H54 (cell line): ENCODE results near the gene PARN.
"Not testable (repeated sequence)": the region's sequence is repeated elsewhere in the genome, so short reads cannot be mapped to it uniquely, and the experiment has no call there.

Experiments
- DNase-seq: peaks from one replicate; pipeline ENCODE4 v3.0.0; 2011; ENCODE audit warnings: low spot score, mixed read lengths; ENCODE audit not compliant: insufficient read length
- FAIRE-seq: peaks from 3 replicates; lab custom pipeline; 2011; peaks lifted over from hg19 to GRCh38; lab: Jason Lieb, UNC
- POLR2A ChIP-seq: IDR thresholded peaks from 2 replicates; pipeline ENCODE4 v1.6.1; 2011; ENCODE audit warnings: low read depth, mild to moderate bottlenecking, low read length

PARN gene

DNA sequence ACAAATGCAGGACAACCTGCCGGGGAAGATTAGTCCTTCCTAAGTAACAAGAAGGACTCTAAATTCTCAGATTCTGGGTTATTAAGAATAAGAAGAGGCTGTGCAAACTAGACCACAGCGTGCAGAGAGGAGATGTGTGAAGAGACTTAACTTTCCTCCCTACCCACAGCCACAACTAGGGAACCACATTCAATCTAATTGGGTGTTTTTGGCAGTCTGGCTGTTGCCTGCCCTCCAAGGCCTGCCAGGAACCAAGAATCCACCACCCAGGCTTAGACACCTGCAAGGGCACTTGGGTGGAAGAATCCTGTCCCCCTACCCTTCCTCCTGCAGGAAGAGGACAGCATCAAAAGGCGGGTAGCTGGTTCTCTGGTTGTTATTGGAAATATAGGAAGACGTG lies 202.0 kb downstream of the PARN start:
- DNase-seq (no peak), FAIRE-seq (no peak)
- TF ChIP-seq POLR2A = no peak

DNA sequence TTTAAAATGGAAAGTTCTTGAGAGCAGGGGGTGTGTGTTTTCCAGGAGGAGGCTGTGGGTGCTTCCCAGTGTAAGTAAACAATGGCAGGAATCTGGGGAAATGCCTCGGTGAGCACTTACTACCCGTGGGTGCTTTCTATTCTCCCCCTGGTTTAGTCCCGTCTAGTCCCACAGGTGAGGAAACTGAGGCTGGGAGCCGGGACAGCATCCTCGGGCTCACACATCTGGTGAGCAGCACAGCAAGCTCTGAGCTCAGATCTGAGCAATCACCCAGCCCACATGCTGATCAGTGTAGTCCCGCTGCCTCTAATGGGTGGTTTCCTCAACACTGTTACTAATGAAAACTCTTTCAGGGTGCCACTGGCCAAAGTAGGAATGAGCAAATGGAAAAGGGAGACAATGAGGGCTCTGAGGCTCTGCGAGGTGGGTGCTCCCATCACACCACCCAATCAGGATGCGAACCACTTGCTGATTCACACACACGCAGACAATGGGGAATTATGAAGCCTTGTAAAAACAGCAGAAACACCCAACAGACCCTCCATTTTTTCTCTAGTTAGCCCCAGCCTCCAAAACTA lies 202.6 kb downstream of the PARN start:
- no peak for TF ChIP-seq POLR2A
- peak; percentile 55 for DNase-seq
- peak; percentile 81 for FAIRE-seq

DNA sequence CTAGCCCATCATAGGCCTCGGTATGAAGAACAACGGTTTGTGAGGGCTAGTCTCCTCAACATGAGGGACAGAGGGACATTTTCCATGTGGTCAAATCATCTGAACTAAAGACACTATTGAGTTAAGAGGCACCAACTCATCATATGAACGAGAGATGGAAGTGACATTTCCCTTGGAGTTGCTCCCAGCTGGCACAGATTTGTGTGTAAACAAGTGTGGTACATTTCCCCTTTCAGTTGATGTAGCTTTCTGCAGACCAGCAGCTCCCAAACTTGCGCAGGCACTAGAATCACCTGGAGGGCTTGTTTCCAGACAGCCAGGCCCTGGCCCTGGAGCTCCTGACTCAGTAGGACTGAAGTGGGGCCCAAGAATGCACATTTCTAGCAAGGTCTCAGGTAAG lies 205.5 kb downstream of the PARN start:
- no peak for FAIRE-seq
- DNase-seq = no peak
- TF ChIP-seq POLR2A = no peak

- no peak for TF ChIP-seq POLR2A
- DNase-seq (no peak), FAIRE-seq (no peak)
These were observed 206.7 kb downstream of the PARN start for GRCh38 chr16:14423344-14423743.

GRCh38 chr16:14420721-14421488 lies 209.2 kb downstream of the PARN start:
- FAIRE-seq = no peak
- no peak for TF ChIP-seq POLR2A

DNA sequence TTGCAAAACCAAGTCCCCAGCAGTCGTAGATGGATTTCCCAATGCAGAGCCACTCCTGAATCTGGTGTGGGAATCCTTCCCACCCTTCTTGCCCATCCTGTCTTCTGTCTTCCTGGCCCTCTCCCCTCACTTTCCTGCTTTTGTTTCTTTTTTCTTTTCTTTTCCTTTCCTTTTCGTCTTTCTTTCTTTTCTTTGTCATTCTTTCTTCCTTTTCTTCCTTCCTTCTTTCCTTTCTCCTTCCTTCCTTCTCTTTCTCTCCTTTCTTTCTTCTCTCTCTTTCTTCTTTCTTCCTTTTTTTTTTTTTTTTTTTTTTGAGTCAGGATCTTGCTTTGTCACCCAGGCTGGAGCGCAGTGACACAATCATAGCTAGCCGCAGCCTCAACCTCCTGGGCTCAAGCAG lies 209.8 kb downstream of the PARN start:
- FAIRE-seq = not testable (repeated sequence)

More at GRCh38 chr16:14420721-14421488, 209.2 kb downstream of the PARN start:
- no peak for DNase-seq

DNA sequence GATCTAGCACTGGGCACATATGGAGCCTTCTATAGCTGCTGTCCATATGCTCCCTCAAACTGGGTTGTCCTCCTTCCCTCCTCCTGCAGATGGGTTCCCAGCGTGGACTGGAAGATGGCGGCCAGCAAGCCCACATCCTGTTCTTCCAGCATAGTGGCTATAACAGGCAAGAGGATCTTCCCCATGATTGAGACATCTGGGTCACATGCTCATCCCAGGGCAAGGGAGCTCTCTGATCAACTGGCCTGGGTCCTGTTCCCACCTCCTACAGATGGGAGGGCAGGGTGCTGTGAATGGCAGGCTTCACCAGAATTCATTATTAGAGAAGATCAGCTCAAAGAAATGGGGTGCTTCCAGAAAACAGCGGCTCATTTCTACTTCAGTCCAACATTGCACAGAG lies 210.2 kb downstream of the PARN start:
- FAIRE-seq = no peak

More for the DNA sequence above, 209.8 kb downstream of the PARN start:
- DNase-seq = not testable (repeated sequence)

GRCh38 chr16:14418795-14419225 lies 211.2 kb downstream of the PARN start:
- FAIRE-seq (no peak), DNase-seq (no peak)
- no peak for TF ChIP-seq POLR2A

More for the DNA sequence above, 210.2 kb downstream of the PARN start:
- no peak for TF ChIP-seq POLR2A
- no peak for DNase-seq

- DNase-seq (no peak), FAIRE-seq (no peak)
- TF ChIP-seq POLR2A = no peak
These were observed 213.9 kb downstream of the PARN start for GRCh38 chr16:14416184-14416583.

DNA sequence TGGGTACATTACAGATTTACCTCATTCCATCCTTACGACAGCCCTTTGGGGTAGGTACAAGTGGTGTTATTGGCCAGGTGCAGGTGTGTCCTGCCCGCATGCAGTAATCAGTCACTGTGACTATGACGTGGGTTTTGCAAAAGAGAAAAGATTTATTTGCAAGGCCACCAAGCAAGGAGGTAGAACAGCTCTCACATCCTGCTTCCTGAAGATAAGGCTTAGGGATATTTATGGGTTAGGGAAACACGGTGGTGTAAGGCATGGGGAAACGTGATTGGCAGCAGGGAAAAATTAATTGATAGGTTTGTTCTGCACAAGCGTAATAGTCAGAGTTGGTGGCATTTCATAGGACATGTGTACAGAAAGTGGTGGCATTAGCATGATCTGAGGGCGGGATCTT lies 214.8 kb downstream of the PARN start:
- FAIRE-seq = no peak
- no peak for DNase-seq
- no peak for TF ChIP-seq POLR2A

DNA sequence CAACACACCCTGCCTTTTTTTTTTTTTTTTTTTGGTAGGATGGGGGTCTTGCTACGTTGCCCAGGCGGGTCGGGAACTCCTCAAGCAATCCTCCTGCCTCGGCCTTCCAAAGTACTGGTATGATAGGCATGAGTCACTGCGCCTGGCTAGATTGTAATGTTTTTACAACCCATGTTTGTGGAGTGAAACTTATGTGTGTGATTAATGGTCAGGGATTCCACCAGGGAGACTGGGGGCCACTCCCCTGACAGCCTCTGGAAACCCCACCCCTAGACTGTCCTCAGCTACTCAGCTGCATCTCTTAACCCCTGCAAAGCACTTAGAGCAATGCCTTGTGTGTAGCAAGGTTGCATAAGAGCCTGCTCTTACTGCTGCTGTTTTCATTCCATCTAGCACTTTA lies 220.5 kb downstream of the PARN start:
- peak; percentile 51 for DNase-seq
- FAIRE-seq = peak; percentile 88
- no peak for TF ChIP-seq POLR2A

DNA sequence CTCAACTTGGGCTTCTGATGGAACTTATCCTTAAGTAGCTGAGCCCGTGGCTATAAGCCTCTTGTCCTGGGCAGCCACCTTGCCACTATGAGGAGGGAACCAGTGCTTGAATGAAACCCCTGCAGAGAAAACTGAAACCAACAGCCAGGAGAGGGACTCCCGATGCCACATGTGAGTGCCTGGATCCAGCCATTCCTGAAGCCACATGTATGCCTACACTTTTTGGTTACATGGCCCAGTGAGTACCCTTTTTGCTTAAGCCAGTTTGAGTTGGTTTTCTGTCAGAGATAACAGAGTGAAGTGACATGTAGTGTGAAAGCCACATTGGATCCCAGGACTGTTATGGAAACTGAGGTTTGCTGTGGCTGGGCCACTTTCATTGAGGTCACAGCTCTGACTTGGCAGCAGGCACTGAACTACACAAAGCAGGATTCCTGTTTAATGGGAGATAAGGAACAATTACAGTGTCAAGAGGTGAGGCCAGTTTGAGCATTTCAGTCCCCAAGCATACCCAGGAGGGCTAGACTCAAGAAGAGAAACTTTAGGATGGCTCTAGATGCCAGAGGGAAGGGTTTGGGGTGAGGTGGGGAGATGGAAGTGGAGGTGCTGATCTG lies 222.2 kb downstream of the PARN start:
- DNase-seq (no peak), FAIRE-seq (no peak)
- no peak for TF ChIP-seq POLR2A

DNA sequence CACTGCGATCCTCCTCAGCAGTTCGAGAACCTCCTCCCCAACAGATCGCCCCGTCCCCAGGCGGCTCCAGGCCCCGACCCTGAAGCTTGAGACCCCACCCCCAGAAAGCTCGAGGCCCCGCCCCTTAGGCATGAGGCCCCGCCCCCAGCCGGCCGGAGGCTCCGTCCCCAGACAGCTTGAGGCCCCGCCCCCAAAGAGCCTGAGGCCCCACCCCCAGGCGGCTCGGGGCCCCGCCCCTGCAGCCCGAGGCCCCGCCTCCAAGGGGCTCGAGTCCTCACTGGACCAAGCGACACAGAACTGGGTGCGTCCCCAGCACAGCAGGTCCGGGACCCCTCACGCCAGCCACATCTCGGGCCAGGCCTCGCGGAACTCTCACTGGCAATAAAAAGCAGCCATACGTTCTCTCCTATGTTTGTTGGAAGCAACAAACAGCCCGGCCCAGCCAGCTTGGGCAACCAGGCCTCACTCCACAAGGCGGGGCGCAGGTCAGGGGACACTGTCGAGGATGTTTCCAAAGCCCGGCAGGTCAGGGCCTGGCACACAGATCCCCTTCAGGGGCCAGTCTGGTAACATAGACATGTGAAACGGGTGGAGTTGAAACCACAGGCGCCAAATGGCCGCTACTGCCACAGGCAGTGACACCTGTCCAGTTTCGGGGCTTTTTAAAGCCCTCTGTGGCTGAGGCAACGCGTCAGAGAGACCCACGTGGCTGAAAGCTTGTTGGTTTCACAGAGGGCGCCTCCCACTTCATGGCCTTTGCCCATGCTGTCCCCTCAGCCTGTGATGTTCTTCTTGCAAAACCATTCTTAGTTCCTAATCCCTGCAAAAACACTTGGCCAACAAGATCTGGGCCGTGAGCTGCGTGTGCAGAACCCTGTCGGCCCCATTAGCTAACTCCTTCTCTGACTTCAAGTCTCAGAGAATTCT lies 224.2 kb downstream of the PARN start:
- no peak for FAIRE-seq
- no peak for TF ChIP-seq POLR2A
- DNase-seq = no peak

GRCh38 chr16:14403001-14403389 lies 227.1 kb downstream of the PARN start:
- not testable (repeated sequence) for DNase-seq, FAIRE-seq

GRCh38 chr16:14402114-14403000 lies 227.7 kb downstream of the PARN start:
- not testable (repeated sequence) for DNase-seq, FAIRE-seq

- FAIRE-seq, DNase-seq: not testable (repeated sequence)
These were observed 228.4 kb downstream of the PARN start for GRCh38 chr16:14401711-14402061.

DNA sequence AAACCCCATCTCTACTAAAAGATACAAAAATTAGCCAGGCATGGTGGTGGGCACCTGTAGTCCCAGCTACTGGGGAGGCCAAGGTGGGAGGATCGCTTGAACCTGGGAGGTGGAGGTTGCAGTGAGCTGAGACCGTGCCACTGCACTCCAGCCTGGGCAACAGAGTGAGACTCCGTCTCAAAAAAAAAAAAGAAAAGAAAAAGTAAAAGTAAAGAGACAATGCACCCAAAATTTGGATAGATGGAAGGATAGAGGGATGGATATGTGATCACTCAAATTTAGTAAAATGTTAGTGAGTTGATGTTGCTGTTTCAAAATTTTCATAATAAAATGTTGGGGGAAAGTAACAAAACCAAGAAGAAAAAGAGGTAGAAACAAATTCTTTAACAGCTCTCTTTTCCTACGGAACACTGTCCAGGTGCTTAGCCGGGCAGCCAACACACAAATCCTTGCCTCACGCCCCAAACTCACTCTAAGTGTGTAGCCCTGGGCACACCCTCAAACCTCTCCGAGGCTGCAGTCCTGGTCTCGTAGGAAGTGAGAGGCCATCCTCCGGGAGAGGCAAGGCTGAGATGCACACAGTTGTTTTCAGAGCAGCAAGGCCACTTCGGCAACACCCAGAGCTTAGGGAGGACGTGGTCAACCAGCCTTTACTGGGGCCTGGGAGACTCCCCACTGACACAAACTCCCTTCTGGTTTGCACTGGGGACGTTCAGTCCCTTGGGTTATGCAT lies 228.9 kb downstream of the PARN start:
- not testable (repeated sequence) for DNase-seq, FAIRE-seq
